Pons (tissue), 1 donor: Measurements from ENCODE around the gene SYCE1.

Source experiments
- DNase-seq: peaks from one replicate; pipeline ENCODE4 v3.0.0-alpha.2; 2016; ENCODE audit warnings: low spot score

Gene SYCE1

DNA sequence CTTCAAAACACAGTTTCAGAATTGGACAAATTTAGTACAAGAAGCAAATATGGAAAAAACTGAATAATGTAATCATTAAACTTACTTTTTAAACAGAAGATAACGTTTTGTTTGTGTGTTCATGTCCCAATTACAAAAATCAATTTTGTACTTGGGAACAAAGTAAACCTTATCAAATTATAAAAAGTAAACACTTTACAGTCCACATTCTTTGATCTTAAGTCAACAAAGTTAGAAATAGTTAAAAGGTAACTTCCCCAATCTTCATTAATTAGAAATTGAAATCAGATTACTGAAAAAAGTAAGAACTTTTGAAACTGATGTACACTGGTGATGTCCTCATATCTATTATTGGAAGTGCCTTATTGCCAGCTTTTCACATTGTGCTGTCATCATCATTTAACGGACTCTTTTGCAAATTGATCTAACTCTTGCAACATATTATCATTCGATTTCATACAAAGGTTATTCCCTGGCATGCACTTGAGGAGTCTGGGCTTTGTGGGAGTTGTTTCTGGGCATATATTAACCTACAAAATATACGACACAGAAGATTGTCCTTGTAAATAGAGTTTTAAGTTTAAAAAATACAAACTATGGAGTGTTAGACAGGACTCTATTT is 53.4 kb downstream of the SYCE1 start:
- no peak for DNase-seq

- no peak for DNase-seq
Observed at GRCh38 chr10:133511408-133511807, 54.0 kb downstream of the SYCE1 start.

GRCh38 chr10:133509700-133510099 is 55.7 kb downstream of the SYCE1 start:
- DNase-seq = no peak
